ENCODE results near the gene JMJD4. TPM values are rescaled to one million over a fixed set of nuclear protein-coding genes. Genes with fewer than 3 reads are reported as not detected.

The JMJD4 gene
- total RNA-seq, 1 experiment from 2014 or later: 24.4 TPM

- H2BK5ac ChIP-seq (ENCODE audit: insufficient read length, low read length): no peak overlapping the region
- no peak overlapping the region for H4K8ac ChIP-seq (replicated peaks; ENCODE audit: insufficient read length, low read depth, low read length)
- no peak overlapping the region for H4K5ac ChIP-seq (ENCODE audit: insufficient read length, low read depth, low read length)
- H3K9ac ChIP-seq (ENCODE audit: extremely low read depth, insufficient read length, low read length): no peak overlapping the region
- H3K14ac ChIP-seq (ENCODE audit: insufficient read depth, low read length): no peak overlapping the region
- no peak overlapping the region for H3T11ph ChIP-seq (ENCODE audit: low read length)
- DNase-seq: no peak
- peaks cover 7 to 29% (median 29%) of the 10 kb centered on the region in 3 experiments for H3K36me3 Mint-ChIP-seq (ENCODE audit: insufficient read depth in 1 of 3, low read depth in 3 of 3)
- no peak overlapping the region for H2BK20ac ChIP-seq (ENCODE audit: low read depth, low read length, poor library complexity, severe bottlenecking)
- H3K56ac ChIP-seq (ENCODE audit: insufficient read length, low read depth, low read length): no peak overlapping the region
- no peak overlapping the region for H2BK12ac ChIP-seq (ENCODE audit: insufficient read length, low read depth, low read length)
- H3K27me3 ChIP-seq (ENCODE audit: insufficient read depth, low read length): no peaks in the 10 kb centered on the region
- no peak overlapping the region for H3K27ac ChIP-seq (ENCODE audit: insufficient read length, low read depth, low read length)
- no peaks in the 10 kb centered on the region for H3K23me2 ChIP-seq (ENCODE audit: insufficient read length, low read depth, low read length, poor library complexity, severe bottlenecking)
- no CpG with 5 or more reads among the region's 19 CpGs for WGBS (ENCODE audit: extremely low coverage, insufficient read length, low lambda C conversion rate)
- H2BK120ac ChIP-seq (ENCODE audit: low read depth, low read length, poor library complexity, severe bottlenecking): no peak overlapping the region
- H2AK5ac ChIP-seq (ENCODE audit: insufficient read length, low read length): no peak overlapping the region
- H3K9me3 Mint-ChIP-seq: no peaks in the 10 kb centered on the region
- H3K27me3 Mint-ChIP-seq (ENCODE audit: low read depth): no peaks in the 10 kb centered on the region
- H3K4me3 Mint-ChIP-seq: no peak overlapping the region
- H2AFZ ChIP-seq (ENCODE audit: low read length): no peak overlapping the region
- no peaks in the 10 kb centered on the region for H3K79me1 ChIP-seq (ENCODE audit: insufficient read depth, low read depth, low read length, poor library complexity, severe bottlenecking)
- no peaks in the 10 kb centered on the region for H3K9me3 ChIP-seq (ENCODE audit: control insufficient read depth, low read depth, low read length)
- peaks cover 2% of the 10 kb centered on the region; the same call in 1 of the 2 replicates for H3K79me2 ChIP-seq (ENCODE audit: insufficient read depth, low read length)
- no peak overlapping the region for H3K18ac ChIP-seq (ENCODE audit: insufficient read length, low read depth, low read length)
- no peak overlapping the region for H3K4ac ChIP-seq (ENCODE audit: low read depth, low read length)
- no peak overlapping the region for H3K23ac ChIP-seq (ENCODE audit: insufficient read length, low read depth, low read length)
- no peaks in the 10 kb centered on the region for H4K20me1 ChIP-seq (ENCODE audit: control insufficient read depth, insufficient read depth, insufficient read length)
- H4K91ac ChIP-seq (ENCODE audit: insufficient read length, low read depth, low read length): no peak overlapping the region
- H3K27ac Mint-ChIP-seq: no peak overlapping the region
- H2BK15ac ChIP-seq (ENCODE audit: low read depth, low read length): no peak overlapping the region
- TF ChIP-seq CTCF (conservative IDR thresholded peaks at IDR 0.05): no peak
- no peaks in the 10 kb centered on the region for H3K4me1 Mint-ChIP-seq
- H3K4me2 ChIP-seq (ENCODE audit: insufficient read depth, insufficient read length, low read length): no peak overlapping the region
- H3K4me1 ChIP-seq (ENCODE audit: insufficient read depth, low read length): no peaks in the 10 kb centered on the region
Measured at GRCh38 chr1:227749916-227750710, 15.0 kb upstream of the JMJD4 start.

Measured in H9 (cell line).